GM12878 (cell line): ENCODE measurements around the gene CFAP53.

Experiments
- BRCA1 ChIP-seq: IDR thresholded peaks from 2 replicates; pipeline ENCODE4 v1.6.1; 2011; ENCODE audit warnings: low read depth, low read length, improper control_type of control experiment
- CBX5 ChIP-seq: sonication (generic); IDR thresholded peaks from 2 replicates; pipeline ENCODE4 v1.6.1; 2016; ENCODE audit warnings: low read depth, moderate library complexity, mild to moderate bottlenecking, inconsistent platforms
- CEBPB ChIP-seq, 2 experiments: fragments of 150-350 bp in 1 of 2; IDR thresholded peaks; 2 replicates each; pipeline ENCODE4 v1.6.1; 2012 to 2014; ENCODE audit warnings: low read depth in 2 of 2, low read length in 2 of 2, borderline replicate concordance in 1 of 2, inconsistent platforms in 1 of 2
- CREB1 ChIP-seq: IDR thresholded peaks from 2 replicates; pipeline ENCODE4 v1.6.1; 2012; ENCODE audit warnings: low read depth, mild to moderate bottlenecking, inconsistent platforms
- CTCF ChIP-seq, 3 experiments: IDR thresholded peaks in 2 of 3; conservative IDR thresholded peaks in 1 of 3; 2 replicates each; pipeline ENCODE4 v1.5.1; 2011; ENCODE audit warnings: low read depth in 3 of 3, low read length in 3 of 3, mild to moderate bottlenecking in 3 of 3, control low read depth in 2 of 3, moderate library complexity in 2 of 3, inconsistent platforms in 1 of 3, mixed read lengths in 1 of 3; ENCODE audit not compliant: control insufficient read depth in 2 of 3, insufficient read depth in 1 of 3; ENCODE audit errors: extremely low read depth in 1 of 3
- DPF2 ChIP-seq: fragments of 450-650 bp; IDR thresholded peaks from 2 replicates; pipeline ENCODE4 v1.6.1; 2017; ENCODE audit warnings: mild to moderate bottlenecking
- JUND ChIP-seq: IDR thresholded peaks from 2 replicates; pipeline ENCODE4 v1.6.1; 2012; ENCODE audit warnings: low read depth, mild to moderate bottlenecking, low read length, improper control_type of control experiment, moderate library complexity
- PAX8 ChIP-seq: fragments of 450-650 bp; IDR thresholded peaks from 2 replicates; pipeline ENCODE4 v1.6.1; 2017; ENCODE audit warnings: mild to moderate bottlenecking, moderate library complexity
- POLR2A ChIP-seq: IDR thresholded peaks from 2 replicates; pipeline ENCODE4 v1.6.1; 2011; ENCODE audit warnings: low read depth, mild to moderate bottlenecking, low read length
- POLR2AphosphoS5 ChIP-seq: IDR thresholded peaks from 2 replicates; pipeline ENCODE4 v1.6.1; 2011; ENCODE audit warnings: mild to moderate bottlenecking, low read length, inconsistent platforms
- RAD21 ChIP-seq: IDR thresholded peaks from 2 replicates; pipeline ENCODE4 v1.6.1; 2011; ENCODE audit warnings: mild to moderate bottlenecking, low read depth, low read length, moderate library complexity; ENCODE audit not compliant: insufficient read depth
- REST ChIP-seq: IDR thresholded peaks from 2 replicates; pipeline ENCODE4 v1.6.1; 2012; ENCODE audit warnings: mild to moderate bottlenecking, low read depth, low read length
- RFX5 ChIP-seq: IDR thresholded peaks from 2 replicates; pipeline ENCODE4 v1.6.1; 2011; ENCODE audit warnings: low read depth, low read length, improper control_type of control experiment
- TCF12 ChIP-seq: IDR thresholded peaks from 2 replicates; pipeline ENCODE4 v1.6.1; 2011; ENCODE audit warnings: low read depth, mild to moderate bottlenecking, low read length

GRCh38 chr18:50199346-50199855 is 66.9 kb downstream of the CFAP53 start:
- TF ChIP-seq RFX5 (no peak), REST (no peak), POLR2AphosphoS5 (no peak), CREB1 (no peak), TCF12 (no peak), POLR2A (no peak), RAD21 (no peak), JUND (no peak), BRCA1 (no peak), CBX5 (no peak), PAX8 (no peak), CEBPB (IDR thresholded peaks at IDR 0.05; ENCODE audit: borderline replicate concordance in 1 of 2, low read depth in 2 of 2, low read length in 2 of 2) (no peak), CTCF (IDR thresholded peaks at IDR 0.05 in 2 of 3, conservative IDR thresholded peaks at IDR 0.05 in 1 of 3; ENCODE audit: control insufficient read depth in 2 of 3, extremely low read depth in 1 of 3, insufficient read depth in 1 of 3, low read depth in 3 of 3, low read length in 3 of 3) (no peak), DPF2 (no peak)
